ENCODE results near the gene NUAK2. TPM values are rescaled to one million over a fixed set of nuclear protein-coding genes. Genes with fewer than 3 reads are reported as not detected.

NUAK2 gene
- total RNA-seq, 1 experiment from 2014 or later, result 0.45 TPM

DNA sequence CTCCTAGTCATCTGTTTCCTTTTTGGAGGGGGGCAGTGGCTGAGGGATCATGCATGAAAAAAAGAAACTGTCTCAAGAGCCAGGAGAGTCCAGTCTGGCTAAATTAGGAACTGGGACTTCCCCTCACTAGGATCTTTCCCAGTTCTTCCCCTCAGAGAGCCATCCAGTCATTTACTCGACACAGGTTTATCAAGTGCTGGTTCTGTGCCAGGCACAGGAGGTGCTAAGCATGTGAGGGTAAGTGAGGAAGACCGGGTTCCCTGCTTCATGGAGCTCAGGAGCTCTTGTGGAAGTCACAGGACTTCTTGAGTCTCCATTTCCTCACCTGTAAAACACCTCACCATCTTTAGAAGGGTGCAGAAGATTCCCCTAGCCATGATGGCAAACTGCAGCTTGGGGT, 8.6 kb upstream of the NUAK2 start:
- Histone ChIP-seq H3K4me1 (ENCODE audit: insufficient read depth, low read length, poor library complexity, severe bottlenecking) (no peaks in the 10 kb centered on the region), H3K9me3 (ENCODE audit: low read depth, low read length, poor library complexity, severe bottlenecking) (no peaks in the 10 kb centered on the region), H3K27ac (ENCODE audit: low read depth, low read length, poor library complexity, severe bottlenecking) (no peak overlapping the region), H3K4me3 (ENCODE audit: low read depth, low read length, poor library complexity, severe bottlenecking) (no peak overlapping the region), H3K27me3 (replicated peaks; ENCODE audit: insufficient read depth, low read depth, low read length, poor library complexity) (peaks cover 9% of the 10 kb centered on the region), H3K36me3 (ENCODE audit: insufficient read depth, low read length, poor library complexity, severe bottlenecking) (no peaks in the 10 kb centered on the region)
- no TSS peak for BruUV-seq (replicated peaks)
- no peak for DNase-seq (ENCODE audit: low spot score)
- TF ChIP-seq, protein P1, sequence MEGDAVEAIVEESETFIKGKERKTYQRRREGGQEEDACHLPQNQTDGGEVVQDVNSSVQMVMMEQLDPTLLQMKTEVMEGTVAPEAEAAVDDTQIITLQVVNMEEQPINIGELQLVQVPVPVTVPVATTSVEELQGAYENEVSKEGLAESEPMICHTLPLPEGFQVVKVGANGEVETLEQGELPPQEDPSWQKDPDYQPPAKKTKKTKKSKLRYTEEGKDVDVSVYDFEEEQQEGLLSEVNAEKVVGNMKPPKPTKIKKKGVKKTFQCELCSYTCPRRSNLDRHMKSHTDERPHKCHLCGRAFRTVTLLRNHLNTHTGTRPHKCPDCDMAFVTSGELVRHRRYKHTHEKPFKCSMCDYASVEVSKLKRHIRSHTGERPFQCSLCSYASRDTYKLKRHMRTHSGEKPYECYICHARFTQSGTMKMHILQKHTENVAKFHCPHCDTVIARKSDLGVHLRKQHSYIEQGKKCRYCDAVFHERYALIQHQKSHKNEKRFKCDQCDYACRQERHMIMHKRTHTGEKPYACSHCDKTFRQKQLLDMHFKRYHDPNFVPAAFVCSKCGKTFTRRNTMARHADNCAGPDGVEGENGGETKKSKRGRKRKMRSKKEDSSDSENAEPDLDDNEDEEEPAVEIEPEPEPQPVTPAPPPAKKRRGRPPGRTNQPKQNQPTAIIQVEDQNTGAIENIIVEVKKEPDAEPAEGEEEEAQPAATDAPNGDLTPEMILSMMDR (conservative IDR thresholded peaks at IDR 0.05; ENCODE audit: low read depth, low read length), result no peak
- no peak for TF ChIP-seq EZH2 (IDR thresholded peaks at IDR 0.05; ENCODE audit: borderline replicate concordance, low read depth, low read length, poor library complexity, severe bottlenecking)
- CTCF ChIA-PET, result interaction anchor here (0.6 to 1.1 kb wide), 2 partner anchors 24 to 155 kb away, joined by 3 read pairs; no protein-coding TSS in a partner anchor
- POLR2A ChIA-PET (ENCODE audit: low non-redundant PET), result no interaction called here
- intact Hi-C loops (cut with micrococcal nuclease; ENCODE audit: unreplicated experiment), result no loop called here

DNA sequence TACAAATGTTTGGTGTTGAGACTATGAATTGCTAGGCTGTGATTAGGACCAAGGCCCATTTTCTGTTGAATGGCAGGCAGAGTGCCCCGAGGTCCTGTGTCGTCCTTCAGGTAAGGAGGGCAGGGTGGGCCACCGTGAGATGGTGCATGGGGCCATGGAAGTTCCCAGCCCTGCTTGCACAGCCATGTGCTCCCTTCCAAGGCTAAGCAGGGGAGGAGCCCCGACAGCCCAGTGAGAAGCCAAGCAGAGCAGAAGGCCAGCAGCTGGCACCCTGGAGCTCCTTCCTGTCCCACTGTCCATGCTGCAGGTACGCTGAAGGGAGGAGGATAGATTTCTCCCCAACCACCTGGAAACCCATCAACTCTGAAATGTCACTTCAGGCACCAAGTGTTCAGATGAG, 8.2 kb upstream of the NUAK2 start:
- no peaks in the 10 kb centered on the region for H3K4me1 ChIP-seq (ENCODE audit: insufficient read depth, low read length, poor library complexity, severe bottlenecking)
- no peak for DNase-seq (ENCODE audit: low spot score)
- ChIA-PET CTCF (interaction anchor here (0.6 to 7.1 kb wide), 3 partner anchors 24 to 156 kb away, joined by 3 to 165 read pairs (median 3); no protein-coding TSS in a partner anchor), POLR2A (ENCODE audit: low non-redundant PET) (no interaction called here)
- no peaks in the 10 kb centered on the region for H3K36me3 ChIP-seq (ENCODE audit: insufficient read depth, low read length, poor library complexity, severe bottlenecking)
- H3K9me3 ChIP-seq (ENCODE audit: low read depth, low read length, poor library complexity, severe bottlenecking), result no peaks in the 10 kb centered on the region
- intact Hi-C loops (cut with micrococcal nuclease; ENCODE audit: unreplicated experiment), result no loop called here
- TF ChIP-seq, protein P1 (conservative IDR thresholded peaks at IDR 0.05; ENCODE audit: low read depth, low read length), result no peak
- no peak for TF ChIP-seq EZH2 (IDR thresholded peaks at IDR 0.05; ENCODE audit: borderline replicate concordance, low read depth, low read length, poor library complexity, severe bottlenecking)
- no peak overlapping the region for H3K27ac ChIP-seq (ENCODE audit: low read depth, low read length, poor library complexity, severe bottlenecking)
- BruUV-seq (replicated peaks), result no TSS peak
- no peak overlapping the region for H3K4me3 ChIP-seq (ENCODE audit: low read depth, low read length, poor library complexity, severe bottlenecking)
- peaks cover 9% of the 10 kb centered on the region for H3K27me3 ChIP-seq (replicated peaks; ENCODE audit: insufficient read depth, low read depth, low read length, poor library complexity)

DNA sequence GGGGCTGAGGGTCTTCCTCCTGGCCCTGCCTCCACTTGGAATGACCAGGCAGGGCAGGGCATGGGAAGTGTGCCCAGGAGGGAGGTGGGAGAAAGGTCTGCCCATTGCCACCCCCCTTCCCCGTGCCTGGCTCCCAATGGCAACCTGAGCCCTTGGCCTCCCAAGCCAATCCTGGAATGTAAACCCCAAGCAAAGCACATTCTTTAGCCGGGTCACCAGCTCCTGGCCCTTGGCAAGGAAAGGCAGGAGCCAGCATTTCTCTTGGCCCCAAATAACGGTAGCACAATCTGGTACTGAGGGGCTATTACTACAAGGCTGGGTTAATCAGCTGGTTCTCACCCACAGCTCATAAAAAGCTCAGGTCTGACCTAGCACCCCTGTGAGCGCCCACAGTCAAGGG, 6.9 kb upstream of the NUAK2 start:
- DNase-seq (ENCODE audit: low spot score), result no peak
- no peak overlapping the region for H3K27ac ChIP-seq (ENCODE audit: low read depth, low read length, poor library complexity, severe bottlenecking)
- peaks cover 9% of the 10 kb centered on the region for H3K27me3 ChIP-seq (replicated peaks; ENCODE audit: insufficient read depth, low read depth, low read length, poor library complexity)
- H3K9me3 ChIP-seq (ENCODE audit: low read depth, low read length, poor library complexity, severe bottlenecking), result no peaks in the 10 kb centered on the region
- no peak overlapping the region for H3K4me3 ChIP-seq (ENCODE audit: low read depth, low read length, poor library complexity, severe bottlenecking)
- no peaks in the 10 kb centered on the region for H3K4me1 ChIP-seq (ENCODE audit: insufficient read depth, low read length, poor library complexity, severe bottlenecking)
- intact Hi-C loops (cut with micrococcal nuclease; ENCODE audit: unreplicated experiment), result no loop called here
- H3K36me3 ChIP-seq (ENCODE audit: insufficient read depth, low read length, poor library complexity, severe bottlenecking), result no peaks in the 10 kb centered on the region
- TF ChIP-seq, protein P1 (conservative IDR thresholded peaks at IDR 0.05; ENCODE audit: low read depth, low read length), result no peak
- no peak for TF ChIP-seq EZH2 (IDR thresholded peaks at IDR 0.05; ENCODE audit: borderline replicate concordance, low read depth, low read length, poor library complexity, severe bottlenecking)
- BruUV-seq (replicated peaks), result no TSS peak
- ChIA-PET CTCF (interaction anchor here (7.1 kb wide), 1 partner anchor 54 kb away, joined by 165 read pairs; no protein-coding TSS in a partner anchor), POLR2A (ENCODE audit: low non-redundant PET) (no interaction called here)

Data from A673 (cell line).